Measurements from ENCODE around the gene PVALEF.

Gene PVALEF

DNA sequence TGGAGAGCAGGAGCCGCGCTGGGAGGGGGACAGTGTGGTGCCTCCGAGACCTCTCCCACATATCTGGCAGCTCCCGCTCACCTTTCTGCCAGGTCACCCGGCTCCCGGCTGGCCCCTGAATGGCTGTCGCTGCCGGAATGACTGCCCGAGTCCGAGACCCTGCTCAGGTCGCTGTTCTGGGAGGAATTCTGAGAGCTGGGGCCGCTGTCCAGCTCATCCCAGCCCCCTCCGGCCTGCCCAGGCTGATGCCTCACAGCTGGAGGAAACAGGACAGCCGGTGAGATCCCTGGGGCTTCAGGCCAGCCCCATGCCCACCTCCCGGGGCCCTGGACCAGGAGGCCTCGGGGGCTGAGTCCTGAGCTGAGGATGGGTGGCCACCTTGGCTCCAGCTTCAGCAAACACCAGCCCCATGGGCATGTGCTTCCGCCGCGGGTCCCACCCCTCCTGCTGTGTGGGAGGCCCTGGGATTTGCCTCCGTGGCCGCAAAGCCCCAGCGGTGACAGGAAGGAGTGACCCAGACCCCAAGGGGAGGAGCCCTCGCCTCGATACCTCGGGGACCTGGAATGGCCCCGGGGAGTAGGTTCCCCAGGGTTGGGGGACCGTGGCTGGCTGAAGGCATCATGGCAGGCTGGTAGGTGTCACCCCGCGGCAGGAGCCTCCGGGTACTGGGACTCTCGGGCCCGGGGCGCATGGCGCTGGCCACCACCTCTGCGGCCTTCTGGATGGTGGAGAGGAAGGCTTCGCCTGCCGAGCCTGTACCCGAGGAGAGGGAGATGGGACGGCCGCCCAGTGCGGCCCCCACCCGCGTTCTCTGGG is 66.7 kb downstream of the PVALEF start:
- in situ Hi-C loops (cut with HindIII; ENCODE audit: low sequenced_read_pairs), result no loop called here
